Upper lobe of left lung (tissue), 4 donors: ENCODE results near the gene C12orf76.
"Not testable (repeated sequence)": the region's sequence is repeated elsewhere in the genome, so short reads cannot be mapped to it uniquely, and the experiment has no call there.

Experiments used
- EP300 ChIP-seq, 4 donors: sonication (generic); formaldehyde crosslinking; IDR thresholded peaks; one replicate each; pipeline ENCODE4 v1.5.1; 2017; ENCODE audit warnings: antibody characterized with exemption in 4 of 4, control low read depth in 2 of 4
- POLR2A ChIP-seq, 4 donors: fragments of 450-650 bp; IDR thresholded peaks; one replicate each; pipeline ENCODE4 v1.5.1; 2016 to 2017; ENCODE audit warnings: antibody characterized with exemption in 4 of 4, mild to moderate bottlenecking in 2 of 4
- POLR2AphosphoS5 ChIP-seq, 2 donors: sonication (generic); formaldehyde crosslinking; IDR thresholded peaks; one replicate each; pipeline ENCODE4 v1.5.1; 2017; ENCODE audit warnings: antibody characterized with exemption in 2 of 2
- TF ChIP-seq, protein P1 (sequence below), 6 experiments: fragments of 450-650 bp in 4 of 6; fragments of 200-600 bp in 2 of 6; sonication (generic) in 2 of 6; IDR thresholded peaks; one replicate each; pipeline ENCODE4 v1.5.1; 2016 to 2019; ENCODE audit warnings: antibody characterized with exemption in 6 of 6

DNA sequence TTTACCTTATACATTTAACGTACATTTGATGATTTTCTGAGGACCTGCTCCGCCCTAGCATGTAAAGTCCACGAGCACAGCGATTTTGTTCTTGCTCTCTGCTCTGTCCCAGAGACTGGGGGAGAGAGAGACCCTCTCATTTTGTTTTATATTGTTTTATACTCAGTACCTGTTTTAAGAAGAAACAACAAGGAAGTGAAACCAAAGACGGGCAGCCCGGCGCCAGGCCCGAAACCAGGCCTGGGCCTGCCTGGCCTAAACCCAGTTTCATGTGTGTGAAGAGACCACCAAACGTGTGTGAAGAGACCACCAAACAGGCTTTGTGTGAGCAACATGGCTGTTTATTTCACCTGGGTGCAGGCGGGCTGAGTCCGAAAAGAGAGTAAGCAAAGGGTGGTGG lies 712 bp upstream of the C12orf76 start:
- TF ChIP-seq, protein P1, sequence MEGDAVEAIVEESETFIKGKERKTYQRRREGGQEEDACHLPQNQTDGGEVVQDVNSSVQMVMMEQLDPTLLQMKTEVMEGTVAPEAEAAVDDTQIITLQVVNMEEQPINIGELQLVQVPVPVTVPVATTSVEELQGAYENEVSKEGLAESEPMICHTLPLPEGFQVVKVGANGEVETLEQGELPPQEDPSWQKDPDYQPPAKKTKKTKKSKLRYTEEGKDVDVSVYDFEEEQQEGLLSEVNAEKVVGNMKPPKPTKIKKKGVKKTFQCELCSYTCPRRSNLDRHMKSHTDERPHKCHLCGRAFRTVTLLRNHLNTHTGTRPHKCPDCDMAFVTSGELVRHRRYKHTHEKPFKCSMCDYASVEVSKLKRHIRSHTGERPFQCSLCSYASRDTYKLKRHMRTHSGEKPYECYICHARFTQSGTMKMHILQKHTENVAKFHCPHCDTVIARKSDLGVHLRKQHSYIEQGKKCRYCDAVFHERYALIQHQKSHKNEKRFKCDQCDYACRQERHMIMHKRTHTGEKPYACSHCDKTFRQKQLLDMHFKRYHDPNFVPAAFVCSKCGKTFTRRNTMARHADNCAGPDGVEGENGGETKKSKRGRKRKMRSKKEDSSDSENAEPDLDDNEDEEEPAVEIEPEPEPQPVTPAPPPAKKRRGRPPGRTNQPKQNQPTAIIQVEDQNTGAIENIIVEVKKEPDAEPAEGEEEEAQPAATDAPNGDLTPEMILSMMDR (IDR thresholded peaks at IDR 0.05): not testable (repeated sequence)
- not testable (repeated sequence) for TF ChIP-seq POLR2A, POLR2AphosphoS5, EP300 (IDR thresholded peaks at IDR 0.05)
